K562 (cell line): ENCODE data around the gene CUL1. TPM values are rescaled to one million over a fixed set of nuclear protein-coding genes. Genes with fewer than 3 reads are reported as not detected.

Experiments
- PHB ChIP-seq: fragments of 250-450 bp; sonication (Bioruptor Pico); IDR thresholded peaks from 2 replicates; pipeline ENCODE4 v1.5.0; 2021
- PHF21A ChIP-seq: fragments of 450-650 bp; IDR thresholded peaks from 2 replicates; pipeline ENCODE4 v1.6.1; 2017; ENCODE audit warnings: low read depth, borderline replicate concordance
- SNAPC5 ChIP-seq: fragments of 250-450 bp; sonication (Bioruptor Pico); IDR thresholded peaks from 2 replicates; pipeline ENCODE4 v1.8.0; 2021; ENCODE audit warnings: moderate library complexity, mild to moderate bottlenecking, inconsistent platforms
- SP2 ChIP-seq: IDR thresholded peaks from 2 replicates; pipeline ENCODE4 v1.6.1; 2011; ENCODE audit warnings: mild to moderate bottlenecking, low read depth, low read length, moderate library complexity; ENCODE audit not compliant: poor library complexity, severe bottlenecking; ENCODE audit errors: extremely low read depth
- TEAD2 ChIP-seq: fragments of 450-650 bp; IDR thresholded peaks from 2 replicates; pipeline ENCODE4 v1.6.1; 2016; ENCODE audit warnings: missing genetic modification characterization, control low read depth, missing compliant biosample characterization
- XRCC4 ChIP-seq: IDR thresholded peaks from one replicate; pipeline ENCODE4 v1.6.1; 2011; ENCODE audit not compliant: insufficient read depth, insufficient read length; ENCODE audit errors: extremely low read depth
- ZNF584 ChIP-seq: fragments of 200-800 bp; sonication (Bioruptor generic); IDR thresholded peaks from 2 replicates; pipeline ENCODE4 v1.6.1; 2016; ENCODE audit warnings: low read depth, mild to moderate bottlenecking, missing genetic modification characterization, missing compliant biosample characterization
- polyA plus RNA-seq, 8 experiments: library from polyadenylated mRNA; depleted of rRNA in 4 of 8; stranded (reverse) in 5 of 8; unstranded in 3 of 8; fragments of >200 nt; fragmentation: Nextera tagmentation in 2 of 8; fragmentation: Illumina TruSeq in 1 of 8; extraction: Ambion mirVana in 2 of 8; extraction: Trizol in 1 of 8; gene quantifications; 2 replicates each; pipeline versions ENCODE4 v1.2.1 to v1.2.3, GENCODE V29; 2011 to 2014; ENCODE audit warnings: inconsistent platforms in 1 of 8, missing spikeins in 1 of 8
- total RNA-seq, 7 experiments: library from RNA; depleted of rRNA in 6 of 7; stranded (reverse); fragments of >200 nt in 6 of 7; fragmentation: Illumina TruSeq in 2 of 7; extraction: Trizol in 2 of 7; gene quantifications; 2 replicates each; pipeline versions ENCODE4 v1.2.1 to v1.2.3, GENCODE V29; 2011 to 2021; ENCODE audit warnings: low replicate concordance in 1 of 7
- TF ChIP-seq, protein P1 (sequence below): fragments of 450-650 bp; IDR thresholded peaks from 2 replicates; pipeline ENCODE4 v1.6.1; 2016; ENCODE audit warnings: low read depth
- TF ChIP-seq, protein P2 (sequence below): fragments of 450-650 bp; formaldehyde crosslinking; IDR thresholded peaks from 2 replicates; pipeline ENCODE4 v1.4.0; 2020; ENCODE audit warnings: mild to moderate bottlenecking, moderate library complexity

Gene CUL1
- total and polyA plus RNA-seq, 9 of the 15 experiments (the other 6 are each of a cell fraction or from before 2014, with no cell fraction given): 31.5 to 107 (median 96.5) TPM

DNA sequence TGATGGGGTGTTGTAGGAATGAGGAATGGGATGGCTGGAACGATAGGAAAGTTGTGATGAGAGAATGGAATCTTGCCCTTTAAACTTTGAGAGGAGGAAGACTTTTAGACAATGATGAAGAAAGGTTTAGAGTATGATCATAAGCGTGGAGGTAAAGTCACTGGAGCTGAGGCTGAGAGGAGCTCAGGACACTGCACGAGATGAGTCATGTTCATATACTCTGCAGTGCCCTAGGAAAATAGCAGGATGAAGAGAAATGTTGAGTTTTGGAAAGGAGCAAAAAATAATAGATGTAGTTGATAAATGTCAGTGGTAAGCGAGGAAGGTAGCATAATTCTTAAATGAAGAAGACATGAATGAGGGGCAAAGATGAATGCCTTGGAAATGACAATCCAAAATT is 28.3 kb upstream of the CUL1 start (continued):
- TF ChIP-seq, protein P1, sequence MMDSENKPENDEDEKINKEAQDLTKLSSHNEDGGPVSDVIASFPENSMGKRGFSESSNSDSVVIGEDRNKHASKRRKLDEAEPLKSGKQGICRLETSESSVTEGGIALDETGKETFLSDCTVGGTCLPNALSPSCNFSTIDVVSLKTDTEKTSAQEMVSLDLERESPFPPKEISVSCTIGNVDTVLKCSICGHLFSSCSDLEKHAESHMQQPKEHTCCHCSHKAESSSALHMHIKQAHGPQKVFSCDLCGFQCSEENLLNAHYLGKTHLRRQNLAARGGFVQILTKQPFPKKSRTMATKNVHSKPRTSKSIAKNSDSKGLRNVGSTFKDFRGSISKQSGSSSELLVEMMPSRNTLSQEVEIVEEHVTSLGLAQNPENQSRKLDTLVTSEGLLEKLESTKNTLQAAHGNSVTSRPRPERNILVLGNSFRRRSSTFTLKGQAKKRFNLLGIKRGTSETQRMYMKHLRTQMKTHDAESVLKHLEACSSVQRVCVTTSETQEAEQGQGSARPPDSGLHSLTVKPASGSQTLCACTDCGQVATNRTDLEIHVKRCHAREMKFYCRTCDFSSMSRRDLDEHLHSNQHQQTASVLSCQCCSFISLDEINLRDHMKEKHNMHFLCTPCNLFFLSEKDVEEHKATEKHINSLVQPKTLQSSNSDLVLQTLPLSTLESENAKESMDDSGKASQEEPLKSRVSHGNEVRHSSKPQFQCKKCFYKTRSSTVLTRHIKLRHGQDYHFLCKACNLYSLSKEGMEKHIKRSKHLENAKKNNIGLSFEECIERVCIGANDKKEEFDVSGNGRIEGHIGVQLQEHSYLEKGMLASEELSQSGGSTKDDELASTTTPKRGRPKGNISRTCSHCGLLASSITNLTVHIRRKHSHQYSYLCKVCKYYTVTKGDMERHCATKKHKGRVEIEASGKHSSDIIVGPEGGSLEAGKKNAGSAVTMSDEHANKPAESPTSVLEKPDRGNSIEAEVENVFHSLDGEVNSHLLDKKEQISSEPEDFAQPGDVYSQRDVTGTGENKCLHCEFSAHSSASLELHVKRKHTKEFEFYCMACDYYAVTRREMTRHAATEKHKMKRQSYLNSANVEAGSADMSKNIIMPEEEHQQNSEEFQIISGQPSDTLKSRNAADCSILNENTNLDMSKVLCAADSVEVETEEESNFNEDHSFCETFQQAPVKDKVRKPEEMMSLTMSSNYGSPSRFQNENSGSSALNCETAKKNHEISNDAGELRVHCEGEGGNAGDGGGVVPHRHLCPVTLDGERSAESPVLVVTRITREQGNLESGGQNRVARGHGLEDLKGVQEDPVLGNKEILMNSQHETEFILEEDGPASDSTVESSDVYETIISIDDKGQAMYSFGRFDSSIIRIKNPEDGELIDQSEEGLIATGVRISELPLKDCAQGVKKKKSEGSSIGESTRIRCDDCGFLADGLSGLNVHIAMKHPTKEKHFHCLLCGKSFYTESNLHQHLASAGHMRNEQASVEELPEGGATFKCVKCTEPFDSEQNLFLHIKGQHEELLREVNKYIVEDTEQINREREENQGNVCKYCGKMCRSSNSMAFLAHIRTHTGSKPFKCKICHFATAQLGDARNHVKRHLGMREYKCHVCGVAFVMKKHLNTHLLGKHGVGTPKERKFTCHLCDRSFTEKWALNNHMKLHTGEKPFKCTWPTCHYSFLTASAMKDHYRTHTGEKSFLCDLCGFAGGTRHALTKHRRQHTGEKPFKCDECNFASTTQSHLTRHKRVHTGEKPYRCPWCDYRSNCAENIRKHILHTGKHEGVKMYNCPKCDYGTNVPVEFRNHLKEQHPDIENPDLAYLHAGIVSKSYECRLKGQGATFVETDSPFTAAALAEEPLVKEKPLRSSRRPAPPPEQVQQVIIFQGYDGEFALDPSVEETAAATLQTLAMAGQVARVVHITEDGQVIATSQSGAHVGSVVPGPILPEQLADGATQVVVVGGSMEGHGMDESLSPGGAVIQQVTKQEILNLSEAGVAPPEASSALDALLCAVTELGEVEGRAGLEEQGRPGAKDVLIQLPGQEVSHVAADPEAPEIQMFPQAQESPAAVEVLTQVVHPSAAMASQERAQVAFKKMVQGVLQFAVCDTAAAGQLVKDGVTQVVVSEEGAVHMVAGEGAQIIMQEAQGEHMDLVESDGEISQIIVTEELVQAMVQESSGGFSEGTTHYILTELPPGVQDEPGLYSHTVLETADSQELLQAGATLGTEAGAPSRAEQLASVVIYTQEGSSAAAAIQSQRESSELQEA: no peak
- TF ChIP-seq ZNF584: no peak
- TF ChIP-seq PHB (CRISPR knock-in tag): no peak
- TF ChIP-seq TEAD2: no peak
- TF ChIP-seq XRCC4: no peak
- no peak for TF ChIP-seq SNAPC5 (CRISPR knock-in tag)
- TF ChIP-seq, protein P2, sequence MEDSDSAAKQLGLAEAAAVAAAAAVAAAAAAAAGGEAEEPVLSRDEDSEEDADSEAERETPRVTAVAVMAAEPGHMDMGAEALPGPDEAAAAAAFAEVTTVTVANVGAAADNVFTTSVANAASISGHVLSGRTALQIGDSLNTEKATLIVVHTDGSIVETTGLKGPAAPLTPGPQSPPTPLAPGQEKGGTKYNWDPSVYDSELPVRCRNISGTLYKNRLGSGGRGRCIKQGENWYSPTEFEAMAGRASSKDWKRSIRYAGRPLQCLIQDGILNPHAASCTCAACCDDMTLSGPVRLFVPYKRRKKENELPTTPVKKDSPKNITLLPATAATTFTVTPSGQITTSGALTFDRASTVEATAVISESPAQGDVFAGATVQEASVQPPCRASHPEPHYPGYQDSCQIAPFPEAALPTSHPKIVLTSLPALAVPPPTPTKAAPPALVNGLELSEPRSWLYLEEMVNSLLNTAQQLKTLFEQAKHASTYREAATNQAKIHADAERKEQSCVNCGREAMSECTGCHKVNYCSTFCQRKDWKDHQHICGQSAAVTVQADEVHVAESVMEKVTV (CRISPR knock-in tag): no peak
- TF ChIP-seq SP2: no peak
- no peak for TF ChIP-seq PHF21A
